Stomach (tissue), 4 donors: ENCODE data around the gene DYRK1A.

ENCODE experiments used
- CTCF ChIP-seq, 7 experiments: fragments of 450-650 bp in 4 of 7; fragments of 200-600 bp in 3 of 7; sonication (generic) in 3 of 7; IDR thresholded peaks; one replicate each; pipeline ENCODE4 v1.5.1; 2016 to 2019; ENCODE audit warnings: antibody characterized with exemption in 7 of 7, control low read depth in 2 of 7, mild to moderate bottlenecking in 1 of 7
- POLR2A ChIP-seq, 4 donors: fragments of 450-650 bp; IDR thresholded peaks; one replicate each; pipeline ENCODE4 v1.6.1; 2016; ENCODE audit warnings: antibody characterized with exemption in 4 of 4, control low read depth in 2 of 4, mild to moderate bottlenecking in 1 of 4, moderate library complexity in 1 of 4
- POLR2AphosphoS5 ChIP-seq, 3 donors: sonication (generic); formaldehyde crosslinking; IDR thresholded peaks; one replicate each; pipeline ENCODE4 v1.6.1; 2016; ENCODE audit warnings: antibody characterized with exemption in 3 of 3

DNA sequence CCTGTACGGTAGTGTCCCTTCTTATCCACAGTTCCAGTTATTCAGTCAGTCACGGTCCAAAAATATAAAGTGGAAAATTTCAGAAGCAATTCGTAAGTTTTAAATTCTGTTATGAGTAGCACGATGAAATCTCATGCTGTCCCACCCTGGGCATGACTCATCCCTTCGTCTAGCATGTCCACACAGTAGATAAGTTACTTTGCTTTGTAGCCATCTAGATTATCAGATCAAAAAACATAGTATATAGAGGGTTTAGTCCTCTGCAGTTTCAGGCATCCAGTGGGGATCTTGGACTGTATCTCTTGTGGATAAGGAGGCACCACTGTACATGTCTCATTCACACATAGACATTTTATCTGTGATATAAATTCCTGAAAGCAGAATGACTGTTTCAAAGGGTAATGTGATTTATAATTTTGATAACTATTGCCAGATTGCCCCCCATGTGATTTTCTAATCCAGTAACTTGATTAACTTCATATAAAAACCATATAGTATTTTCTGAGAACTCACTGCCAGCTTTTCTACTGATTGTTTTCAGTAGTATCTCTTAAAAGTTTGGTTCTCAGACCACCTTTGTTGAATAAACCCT, 143.3 kb downstream of the DYRK1A start:
- TF ChIP-seq CTCF (IDR thresholded peaks at IDR 0.05) (no peak), POLR2AphosphoS5 (IDR thresholded peaks at IDR 0.05) (no peak), POLR2A (IDR thresholded peaks at IDR 0.05) (no peak)
